GM19240 (cell line): ENCODE results near the gene TGFBRAP1.
"Not testable (repeated sequence)": the region's sequence is repeated elsewhere in the genome, so short reads cannot be mapped to it uniquely, and the experiment has no call there.

ENCODE experiments used
- DNase-seq: peaks from one replicate; pipeline ENCODE4 v3.0.0; 2011; ENCODE audit warnings: low spot score; ENCODE audit not compliant: insufficient read length

Gene TGFBRAP1

GRCh38 chr2:105361102-105361889 lies 31.8 kb upstream of the TGFBRAP1 start:
- DNase-seq: no peak

DNA sequence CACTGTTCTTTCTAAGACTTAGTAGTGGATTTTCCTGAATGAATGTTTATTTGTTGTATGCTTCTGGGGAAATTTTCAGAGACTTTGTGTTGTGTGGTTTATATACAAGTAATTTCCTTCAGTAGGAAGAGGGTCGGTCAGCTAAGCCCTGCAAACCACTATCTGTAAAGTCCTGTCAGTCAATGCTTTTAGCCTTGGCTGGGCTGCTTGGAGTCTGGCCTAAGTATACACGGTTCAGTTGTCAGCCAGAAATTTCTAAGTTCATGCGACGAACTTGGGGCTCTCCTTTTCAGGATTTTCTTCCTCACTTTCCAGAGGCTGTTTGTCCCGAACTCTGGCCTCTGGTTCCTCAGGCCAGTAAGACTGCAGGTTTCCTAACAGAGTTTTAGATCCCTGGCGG lies 29.1 kb upstream of the TGFBRAP1 start:
- DNase-seq: no peak

DNA sequence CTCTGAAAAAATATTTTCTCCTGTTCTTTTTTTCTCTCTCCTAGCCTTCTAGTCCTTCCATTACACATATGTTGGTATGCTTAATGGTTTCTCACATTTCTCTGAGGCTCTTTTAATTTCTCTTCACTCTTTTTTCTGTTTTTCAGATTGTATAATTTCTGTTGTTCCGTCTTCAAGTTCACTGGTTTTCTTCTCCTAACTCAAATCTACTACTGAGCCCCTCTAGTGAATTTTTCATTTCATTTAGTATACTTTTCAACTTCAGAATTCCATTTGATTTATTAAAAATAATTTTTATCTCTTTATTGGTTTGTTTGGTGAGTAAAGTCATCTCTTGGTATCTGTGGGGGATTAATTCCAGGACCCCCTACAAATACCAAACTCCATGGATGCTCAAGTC lies 27.6 kb upstream of the TGFBRAP1 start:
- no peak for DNase-seq

DNA sequence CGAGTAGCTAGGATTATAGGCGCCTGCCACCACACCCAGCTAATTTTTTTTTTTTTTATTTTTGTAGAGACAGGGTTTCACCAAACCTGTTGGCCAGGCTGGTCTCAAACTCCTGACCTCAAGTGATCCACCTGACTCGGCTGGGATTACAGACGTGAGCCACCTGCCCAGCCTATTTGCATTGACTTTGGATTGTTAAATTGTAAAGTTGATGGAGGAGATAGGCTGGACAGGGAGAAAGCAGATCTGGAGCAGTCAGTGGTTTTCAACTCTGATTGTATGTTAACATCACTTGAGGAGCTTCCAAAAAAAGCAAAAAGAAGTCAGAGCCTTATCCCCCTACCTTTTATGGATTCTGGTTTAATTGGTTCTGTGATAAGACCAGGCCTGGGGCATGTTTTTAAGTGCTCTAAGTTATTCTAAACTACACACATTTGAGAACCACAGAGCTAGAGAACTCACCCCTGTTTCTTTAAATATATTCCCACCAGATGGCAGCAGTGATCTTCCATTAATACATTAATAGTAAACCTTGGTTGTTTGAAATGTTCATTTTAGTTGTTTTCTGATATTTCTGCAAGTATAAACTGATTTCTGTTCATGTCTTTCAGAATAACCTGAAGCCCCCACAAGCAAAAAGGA lies 15.3 kb upstream of the TGFBRAP1 start:
- no peak for DNase-seq

DNA sequence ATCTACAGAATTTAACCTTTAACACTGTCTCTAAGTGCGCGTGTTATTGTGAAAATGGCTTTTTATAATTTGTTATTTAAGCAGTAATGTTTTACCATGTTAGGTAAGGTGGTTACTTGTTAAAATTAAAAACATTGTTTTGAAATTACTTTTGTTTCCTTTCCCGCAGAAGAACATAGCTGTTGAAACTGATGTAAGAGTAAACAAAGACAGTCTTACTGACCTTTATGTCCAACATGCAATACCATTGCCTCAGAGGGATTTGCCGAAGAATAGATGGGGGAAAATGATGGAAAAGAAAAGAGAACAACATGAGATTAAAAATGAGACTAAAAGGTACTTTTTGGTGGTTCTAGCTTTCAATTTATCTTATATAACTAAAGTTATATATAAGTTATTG lies 9.9 kb upstream of the TGFBRAP1 start:
- no peak for DNase-seq

GRCh38 chr2:105338020-105338385 lies 8.5 kb upstream of the TGFBRAP1 start:
- DNase-seq: no peak

DNA sequence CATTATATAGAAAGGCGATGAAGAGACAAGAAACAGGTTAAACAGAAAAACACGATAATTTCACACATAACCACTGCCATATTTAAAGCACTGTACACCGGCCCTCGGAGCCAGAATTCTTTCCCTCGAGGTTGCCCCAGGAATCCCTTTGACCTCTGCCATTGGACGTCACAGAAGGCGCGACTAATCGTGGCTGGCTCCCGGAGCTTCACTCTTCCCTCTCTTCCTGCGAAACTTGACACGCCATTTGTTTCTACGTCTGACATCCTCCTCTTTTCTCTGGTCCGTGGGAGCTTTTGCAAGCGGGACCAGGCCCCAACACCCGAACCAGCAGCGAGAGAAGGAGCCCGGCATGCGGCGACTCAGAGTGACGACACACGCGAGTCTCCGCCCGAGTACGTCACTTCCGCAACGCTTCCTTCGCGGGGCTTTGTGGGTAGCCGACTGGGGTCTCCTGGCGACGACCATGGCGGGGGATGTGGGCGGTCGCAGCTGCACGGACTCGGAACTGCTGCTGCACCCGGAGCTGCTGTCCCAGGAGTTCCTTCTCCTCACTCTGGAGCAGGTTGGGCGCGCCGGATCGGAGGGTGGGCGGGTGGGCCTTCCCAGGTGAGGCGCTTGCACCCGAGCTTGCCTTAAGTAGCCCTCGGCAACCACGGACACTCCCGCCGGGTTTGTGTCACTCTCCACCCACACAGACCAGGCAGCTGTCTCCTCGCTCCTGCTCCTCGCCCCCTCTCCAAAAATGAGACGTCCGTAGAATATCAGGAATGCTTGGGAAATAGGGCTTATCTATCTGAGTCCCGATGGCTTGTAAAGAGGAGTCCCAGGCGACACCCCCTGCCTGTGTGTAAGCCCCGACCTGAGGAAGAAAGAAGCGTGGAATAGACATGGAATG lies 7.8 kb upstream of the TGFBRAP1 start, which contains the start of gene C2orf49:
Gene C2orf49, plus strand, starts transcription at position 419 of the 898 bp plus-strand sequence. Its CDS starts 48 bp downstream, at position 467.
- DNase-seq: peak; percentile 48

DNA sequence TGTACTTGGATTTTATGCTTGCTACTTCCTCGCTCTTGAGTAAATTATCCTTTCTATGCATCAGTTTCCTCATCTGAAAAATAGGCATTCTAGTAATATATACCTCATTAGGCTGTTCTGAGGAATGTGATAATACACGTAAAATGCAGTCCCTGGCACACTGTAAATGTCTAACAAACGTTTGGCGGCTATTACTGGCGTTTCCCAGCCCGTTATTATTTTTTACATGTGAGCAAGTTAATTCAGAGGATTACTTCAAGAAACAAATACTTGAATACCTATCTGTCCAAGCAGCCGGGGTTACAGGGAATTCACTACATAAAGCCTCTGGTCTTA lies 7.2 kb upstream of the TGFBRAP1 start:
- no peak for DNase-seq

DNA sequence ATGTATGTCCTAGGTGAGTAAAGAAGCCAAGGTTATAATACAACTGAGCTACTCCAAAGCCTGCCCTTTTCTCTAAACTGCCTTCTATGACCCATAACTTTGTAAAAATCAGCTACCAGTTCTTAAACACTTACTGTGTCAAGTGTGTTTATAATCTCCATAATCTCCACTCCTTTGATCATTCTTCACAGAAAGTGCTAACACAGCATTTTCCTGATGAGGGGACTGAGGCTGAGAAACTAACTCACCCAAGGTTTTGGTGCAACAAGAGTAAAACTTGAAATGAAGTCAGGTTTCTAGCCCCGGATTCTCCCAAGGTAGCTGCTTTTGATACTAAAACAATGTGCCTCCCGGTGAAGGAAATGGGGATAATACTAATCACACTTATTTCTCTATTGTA lies 5.9 kb upstream of the TGFBRAP1 start:
- DNase-seq: no peak

DNA sequence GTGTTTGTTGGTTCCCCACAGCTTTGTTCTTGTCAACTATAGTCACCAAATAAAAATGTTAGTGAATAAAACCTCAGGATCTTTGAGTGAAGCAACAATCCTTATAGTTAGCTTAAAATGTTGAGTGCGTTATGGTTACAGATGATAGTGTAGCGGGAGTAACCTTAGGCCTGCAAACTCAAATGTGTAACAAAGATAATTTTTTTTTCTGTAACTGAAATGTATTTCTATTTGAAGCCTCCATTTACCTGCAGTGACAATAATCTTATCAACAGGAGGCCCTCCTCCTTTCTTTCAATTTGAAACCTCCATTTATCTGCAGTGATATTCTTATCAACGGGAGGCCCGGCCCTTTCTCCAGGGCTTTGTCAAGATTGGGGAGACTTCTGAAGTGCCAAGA lies 4.7 kb upstream of the TGFBRAP1 start:
- DNase-seq: no peak

GRCh38 chr2:105330681-105331375 lies 1.3 kb upstream of the TGFBRAP1 start:
- DNase-seq: no peak

GRCh38 chr2:105329197-105329554 lies 359 bp downstream of the TGFBRAP1 start:
- no peak for DNase-seq

GRCh38 chr2:105328281-105329196 lies 996 bp downstream of the TGFBRAP1 start:
- DNase-seq: no peak

GRCh38 chr2:105327690-105328089 lies 1.8 kb downstream of the TGFBRAP1 start:
- no peak for DNase-seq

GRCh38 chr2:105327271-105327670 lies 2.3 kb downstream of the TGFBRAP1 start:
- not testable (repeated sequence) for DNase-seq

DNA sequence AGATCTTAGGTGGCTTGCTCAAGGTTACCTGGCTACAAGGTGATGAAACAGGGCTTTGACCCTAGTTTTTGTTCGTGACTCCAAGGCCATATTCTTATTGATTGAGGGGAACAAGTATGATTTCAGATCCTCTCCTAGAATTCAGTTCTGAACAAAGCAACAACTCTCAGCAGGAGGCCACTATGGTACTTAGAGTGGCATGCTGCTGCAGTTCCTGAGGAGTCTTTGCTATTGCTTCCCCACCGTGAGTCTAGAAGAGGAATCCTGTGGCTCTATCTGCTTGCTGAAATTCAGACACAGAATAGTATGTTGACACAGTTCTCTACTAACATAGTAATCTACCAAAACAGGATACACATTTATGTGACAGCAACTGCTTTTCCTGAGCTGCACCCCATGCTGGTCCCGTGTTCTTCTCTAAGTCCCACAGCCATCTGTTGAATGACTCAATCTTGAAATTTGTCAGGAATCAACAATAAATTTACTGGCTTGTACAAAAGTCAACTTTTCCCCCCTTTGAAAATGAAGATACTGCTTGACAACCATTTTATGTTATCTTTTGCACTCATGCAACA lies 4.1 kb downstream of the TGFBRAP1 start:
- DNase-seq: no peak

DNA sequence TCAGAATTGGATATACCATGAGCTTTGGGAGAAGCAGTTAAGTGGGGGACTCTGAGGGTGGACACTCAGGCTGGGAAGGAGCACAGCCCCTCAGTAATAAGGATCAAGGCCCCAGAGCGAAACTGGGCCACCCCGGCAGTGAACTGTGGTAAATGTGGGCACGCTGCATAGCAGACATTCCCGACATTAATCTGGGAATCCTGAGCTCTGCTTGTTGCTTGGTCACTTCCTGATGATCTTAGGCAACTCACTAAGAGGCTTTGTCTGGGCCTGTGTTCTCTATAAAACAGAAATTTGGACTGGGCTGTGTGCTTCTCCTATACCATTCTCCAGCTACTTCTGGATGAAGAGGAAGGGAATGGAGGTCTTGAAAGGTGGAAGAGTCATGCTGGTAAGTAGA lies 4.8 kb downstream of the TGFBRAP1 start:
- no peak for DNase-seq

- DNase-seq: no peak
These were observed 5.4 kb downstream of the TGFBRAP1 start for GRCh38 chr2:105324101-105324500.

DNA sequence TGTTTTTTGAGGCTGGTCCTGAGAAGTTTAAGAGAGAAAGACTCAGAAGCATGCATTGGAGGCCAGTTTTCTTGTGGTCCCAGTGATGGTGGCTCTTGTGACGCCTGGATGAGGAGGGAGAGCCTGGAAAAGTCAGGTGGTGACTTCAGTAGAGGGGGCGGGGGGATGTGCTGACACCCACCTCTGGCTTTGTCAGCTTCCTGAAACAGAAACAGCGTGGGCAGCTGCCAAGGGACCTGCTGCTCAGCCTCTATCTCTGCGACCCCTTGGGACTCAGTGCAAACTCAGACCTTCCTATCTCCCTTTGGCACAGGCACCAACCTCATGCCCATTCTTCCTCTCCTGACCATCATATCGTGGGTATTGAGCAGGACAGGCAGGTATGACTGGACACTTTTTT lies 6.4 kb downstream of the TGFBRAP1 start:
- DNase-seq: no peak
